ENCODE measurements around the gene FOXP1.

The FOXP1 gene

GRCh38 chr3:71559578-71560162, 23.9 kb downstream of the FOXP1 start:
- CTCF ChIA-PET: no interaction called here
- POLR2A ChIA-PET: no interaction called here
- no peak for DNase-seq (ENCODE audit: extremely low spot score)
- no peak for TF ChIP-seq NFRKB (IDR thresholded peaks at IDR 0.05)
- TF ChIP-seq BHLHE40 (IDR thresholded peaks at IDR 0.05; ENCODE audit: borderline replicate concordance): no peak
- no peak for TF ChIP-seq ELF4 (IDR thresholded peaks at IDR 0.05)
- TF ChIP-seq LEF1 (IDR thresholded peaks at IDR 0.05; ENCODE audit: borderline replicate concordance): no peak
- no peak for TF ChIP-seq FOXA1 (IDR thresholded peaks at IDR 0.05)
- TF ChIP-seq FOXK2 (IDR thresholded peaks at IDR 0.05): no peak
- TF ChIP-seq FOXM1 (IDR thresholded peaks at IDR 0.05; ENCODE audit: borderline replicate concordance): no peak
- TF ChIP-seq SUZ12 (IDR thresholded peaks at IDR 0.05): no peak
- TF ChIP-seq HDGF (IDR thresholded peaks at IDR 0.05; ENCODE audit: borderline replicate concordance): no peak
- no peak for TF ChIP-seq SP1 (IDR thresholded peaks at IDR 0.05)

GRCh38 chr3:71559021-71559420, 24.5 kb downstream of the FOXP1 start:
- CTCF ChIA-PET: no interaction called here
- POLR2A ChIA-PET: no interaction called here
- DNase-seq (ENCODE audit: extremely low spot score): no peak
- no peak for TF ChIP-seq ARNT (IDR thresholded peaks at IDR 0.05)
- no peak for TF ChIP-seq LEF1 (IDR thresholded peaks at IDR 0.05; ENCODE audit: borderline replicate concordance)
- TF ChIP-seq PKNOX1 (IDR thresholded peaks at IDR 0.05): no peak
- TF ChIP-seq FOXA1 (IDR thresholded peaks at IDR 0.05): no peak
- no peak for TF ChIP-seq L3MBTL2 (conservative IDR thresholded peaks at IDR 0.05)
- TF ChIP-seq BHLHE40 (IDR thresholded peaks at IDR 0.05; ENCODE audit: borderline replicate concordance): no peak
- no peak for TF ChIP-seq CTBP1 (IDR thresholded peaks at IDR 0.05; ENCODE audit: borderline replicate concordance)
- TF ChIP-seq HDGF (IDR thresholded peaks at IDR 0.05; ENCODE audit: borderline replicate concordance): no peak
- no peak for TF ChIP-seq FOXK2 (IDR thresholded peaks at IDR 0.05)
- no peak for TF ChIP-seq SUZ12 (IDR thresholded peaks at IDR 0.05)
- no peak for TF ChIP-seq ZNF384 (IDR thresholded peaks at IDR 0.05)
- TF ChIP-seq NFRKB (IDR thresholded peaks at IDR 0.05): no peak
- no peak for TF ChIP-seq SP1 (IDR thresholded peaks at IDR 0.05)
- TF ChIP-seq ELF4 (IDR thresholded peaks at IDR 0.05): no peak
- no peak for TF ChIP-seq FOXM1 (IDR thresholded peaks at IDR 0.05; ENCODE audit: borderline replicate concordance)
- TF ChIP-seq TARDBP (IDR thresholded peaks at IDR 0.05): no peak

- CTCF ChIA-PET: no interaction called here
- no peak for DNase-seq (ENCODE audit: extremely low spot score)
- no peak for TF ChIP-seq FOXM1 (IDR thresholded peaks at IDR 0.05; ENCODE audit: borderline replicate concordance)
- TF ChIP-seq ARNT (IDR thresholded peaks at IDR 0.05): no peak
- no peak for TF ChIP-seq CTBP1 (IDR thresholded peaks at IDR 0.05; ENCODE audit: borderline replicate concordance)
- TF ChIP-seq LEF1 (IDR thresholded peaks at IDR 0.05; ENCODE audit: borderline replicate concordance): no peak
- TF ChIP-seq ZNF384 (IDR thresholded peaks at IDR 0.05): no peak
- no peak for TF ChIP-seq FOXK2 (IDR thresholded peaks at IDR 0.05)
- TF ChIP-seq SUZ12 (IDR thresholded peaks at IDR 0.05): no peak
- POLR2A ChIA-PET: no interaction called here
These were observed 28.9 kb downstream of the FOXP1 start for GRCh38 chr3:71554649-71555048.

- POLR2A ChIA-PET: no interaction called here
- TF ChIP-seq CTBP1 (IDR thresholded peaks at IDR 0.05; ENCODE audit: borderline replicate concordance) (no peak), HDGF (IDR thresholded peaks at IDR 0.05; ENCODE audit: borderline replicate concordance) (no peak), ARNT (IDR thresholded peaks at IDR 0.05) (no peak), L3MBTL2 (conservative IDR thresholded peaks at IDR 0.05) (no peak), SP1 (IDR thresholded peaks at IDR 0.05) (no peak), ZNF384 (IDR thresholded peaks at IDR 0.05) (no peak), TARDBP (IDR thresholded peaks at IDR 0.05) (no peak), FOXA1 (IDR thresholded peaks at IDR 0.05) (no peak)
- no peak for DNase-seq (ENCODE audit: extremely low spot score)
- CTCF ChIA-PET: no interaction called here
These were observed 32.1 kb downstream of the FOXP1 start for GRCh38 chr3:71551311-71551919.

GRCh38 chr3:71549951-71550350, 33.6 kb downstream of the FOXP1 start:
- POLR2A ChIA-PET: no interaction called here

GRCh38 chr3:71548705-71549384, 34.7 kb downstream of the FOXP1 start:
- ChIA-PET POLR2A (no interaction called here), CTCF (no interaction called here)
- TF ChIP-seq TARDBP (IDR thresholded peaks at IDR 0.05): no peak
- no peak for DNase-seq (ENCODE audit: extremely low spot score)

More at GRCh38 chr3:71549951-71550350, 33.6 kb downstream of the FOXP1 start:
- CTCF ChIA-PET: interaction anchor here (0.6 kb wide), 2 partner anchors 12 to 107 kb away, joined by 3 to 4 read pairs; no protein-coding TSS in a partner anchor
- no peak for TF ChIP-seq FOXA1 (IDR thresholded peaks at IDR 0.05)
- TF ChIP-seq NFRKB (IDR thresholded peaks at IDR 0.05): no peak
- TF ChIP-seq SUZ12 (IDR thresholded peaks at IDR 0.05): no peak
- TF ChIP-seq BHLHE40 (IDR thresholded peaks at IDR 0.05; ENCODE audit: borderline replicate concordance): no peak
- TF ChIP-seq ZNF384 (IDR thresholded peaks at IDR 0.05): no peak
- TF ChIP-seq HDGF (IDR thresholded peaks at IDR 0.05; ENCODE audit: borderline replicate concordance): no peak
- TF ChIP-seq PKNOX1 (IDR thresholded peaks at IDR 0.05): no peak
- TF ChIP-seq SP1 (IDR thresholded peaks at IDR 0.05): no peak
- no peak for TF ChIP-seq ELF4 (IDR thresholded peaks at IDR 0.05)
- TF ChIP-seq LEF1 (IDR thresholded peaks at IDR 0.05; ENCODE audit: borderline replicate concordance): no peak
- TF ChIP-seq CTBP1 (IDR thresholded peaks at IDR 0.05; ENCODE audit: borderline replicate concordance): no peak
- no peak for DNase-seq (ENCODE audit: extremely low spot score)

All from HEK293T (cell line).